Lung microvascular endothelial cell (primary cell): ENCODE measurements around the gene RUNX1. TPM values are rescaled to one million over a fixed set of nuclear protein-coding genes. Genes with fewer than 3 reads are reported as not detected.

Experiments
- DNase-seq, 2 donors: peaks; one replicate each; pipeline versions ENCODE4 v3.0.0 to v3.0.0-alpha.2; 2010; ENCODE audit warnings: low read depth in 2 of 2
- total RNA-seq: library from RNA; depleted of rRNA; stranded (reverse); fragments of >200 nt; gene quantifications from 2 replicates; pipeline ENCODE4 v1.2.1, GENCODE V29; 2014

RUNX1 gene
- total RNA-seq, 1 donor from 2014 or later = 0.20 TPM

DNA sequence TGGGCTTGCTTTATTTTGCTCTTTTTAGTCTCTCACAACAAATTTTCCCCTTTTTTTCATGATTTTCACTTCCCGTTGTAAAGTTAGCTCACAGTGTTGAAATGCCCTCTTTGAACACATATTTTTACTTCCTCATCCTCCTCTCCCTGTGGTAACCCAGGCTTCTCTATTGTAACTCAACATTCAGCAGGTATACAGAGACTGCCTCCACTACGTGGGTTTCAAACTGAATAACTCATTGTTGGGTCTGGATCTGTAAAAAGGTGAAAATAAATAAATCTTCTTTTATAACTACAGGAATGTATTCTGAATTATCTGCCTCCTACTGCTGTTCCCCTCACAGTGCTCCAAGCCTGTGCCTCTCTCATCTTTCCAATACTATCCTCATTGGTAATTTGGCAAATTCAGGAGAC is 166.4 kb downstream of the RUNX1 start:
- peak; percentile 37 to 53 for DNase-seq

DNA sequence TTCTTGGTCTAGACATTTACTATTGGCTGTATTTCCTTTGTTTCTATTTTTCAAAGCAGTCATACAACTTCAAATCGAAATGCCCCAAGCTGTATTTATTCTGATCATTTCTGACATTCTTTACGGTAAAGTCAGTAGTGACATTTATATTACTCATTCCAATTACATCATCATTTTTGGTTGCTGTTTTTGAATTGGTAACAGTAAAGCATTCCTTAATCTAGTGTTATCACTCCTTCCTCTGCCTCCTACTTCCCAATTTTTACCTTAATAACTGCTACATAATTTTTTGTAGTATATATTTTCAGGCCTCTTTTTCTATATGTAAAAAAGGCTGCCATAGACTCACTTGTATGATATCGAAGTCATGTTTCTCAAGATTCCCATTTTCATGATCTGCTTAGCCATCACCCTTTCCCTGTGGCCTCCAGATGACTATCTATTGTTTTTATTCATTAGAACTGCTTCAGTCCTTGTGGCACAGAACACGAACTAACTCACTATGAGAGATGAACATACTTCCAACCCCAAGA is 167.2 kb downstream of the RUNX1 start:
- peak; percentile 56 to 86 for DNase-seq

DNA sequence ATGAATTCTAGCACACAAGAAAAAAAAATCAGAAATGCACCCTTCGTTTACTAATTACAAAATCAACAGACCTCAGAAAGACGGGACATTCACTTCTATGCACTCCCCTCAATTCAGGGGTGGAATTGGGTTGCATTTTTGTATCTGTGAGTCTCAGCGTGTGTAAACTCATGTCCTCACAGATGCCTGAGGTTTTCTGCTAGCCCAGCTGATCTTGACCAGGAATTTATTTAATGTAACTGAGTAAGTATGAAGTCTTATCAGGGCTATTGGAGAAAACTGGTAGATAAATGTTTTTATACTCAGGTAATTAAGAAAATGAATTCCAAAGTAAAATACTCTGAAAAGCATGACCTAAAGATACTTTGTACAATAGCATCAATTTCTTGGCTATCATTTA is 167.7 kb downstream of the RUNX1 start:
- peak in 1 of 2 donors; percentile 22 for DNase-seq

DNA sequence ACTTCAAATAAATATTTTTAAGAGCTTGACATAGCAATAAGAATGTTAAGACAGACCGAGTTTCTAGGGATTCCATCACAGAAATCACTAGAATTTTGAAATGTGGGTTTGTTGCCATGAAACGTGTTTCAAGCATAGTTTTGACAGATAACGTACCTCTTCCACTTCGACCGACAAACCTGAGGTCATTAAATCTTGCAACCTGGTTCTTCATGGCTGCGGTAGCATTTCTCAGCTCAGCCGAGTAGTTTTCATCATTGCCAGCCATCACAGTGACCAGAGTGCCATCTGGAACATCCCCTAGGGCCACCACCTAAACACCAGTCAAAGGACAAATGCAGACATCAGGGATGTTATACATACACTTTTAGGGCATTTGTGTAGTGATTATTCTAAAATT is 168.7 kb downstream of the RUNX1 start:
- DNase-seq = no peak

DNA sequence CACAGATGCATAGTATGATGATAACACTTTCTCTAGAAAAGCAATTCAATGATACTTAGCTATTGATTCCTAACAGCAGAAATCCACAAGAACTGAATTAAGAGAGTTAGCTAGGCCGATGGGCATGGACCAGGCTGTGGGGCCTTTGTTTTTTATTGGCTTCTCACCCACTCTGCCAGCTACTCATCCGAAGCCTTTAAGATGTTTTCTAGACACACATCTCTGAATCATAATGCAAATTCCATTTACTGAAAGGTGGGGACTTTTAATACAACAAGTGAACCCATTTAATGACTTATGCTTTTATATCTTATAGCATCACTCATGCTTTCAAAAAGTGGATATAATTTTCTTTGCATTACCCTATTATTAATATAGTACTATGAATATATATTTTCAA is 170.2 kb downstream of the RUNX1 start:
- DNase-seq = no peak

DNA sequence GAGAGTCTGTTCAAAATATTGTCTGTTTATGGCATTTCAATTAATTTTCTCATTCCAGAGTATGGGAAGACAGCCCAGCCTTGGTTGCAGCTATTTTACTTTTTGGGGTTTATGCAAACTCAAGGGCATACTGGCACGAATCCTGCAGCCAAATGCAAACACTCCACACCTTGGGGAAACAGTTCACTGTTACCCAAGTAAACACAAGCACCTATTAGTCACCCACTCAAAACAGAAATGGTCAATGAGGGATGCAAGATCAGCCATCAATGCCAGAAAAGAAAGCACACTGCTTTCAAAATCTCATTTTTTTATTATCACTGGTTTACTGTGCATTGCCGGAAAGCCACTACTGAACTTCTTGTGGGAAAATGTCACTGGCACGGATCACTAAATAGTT is 170.6 kb downstream of the RUNX1 start:
- DNase-seq = no peak

DNA sequence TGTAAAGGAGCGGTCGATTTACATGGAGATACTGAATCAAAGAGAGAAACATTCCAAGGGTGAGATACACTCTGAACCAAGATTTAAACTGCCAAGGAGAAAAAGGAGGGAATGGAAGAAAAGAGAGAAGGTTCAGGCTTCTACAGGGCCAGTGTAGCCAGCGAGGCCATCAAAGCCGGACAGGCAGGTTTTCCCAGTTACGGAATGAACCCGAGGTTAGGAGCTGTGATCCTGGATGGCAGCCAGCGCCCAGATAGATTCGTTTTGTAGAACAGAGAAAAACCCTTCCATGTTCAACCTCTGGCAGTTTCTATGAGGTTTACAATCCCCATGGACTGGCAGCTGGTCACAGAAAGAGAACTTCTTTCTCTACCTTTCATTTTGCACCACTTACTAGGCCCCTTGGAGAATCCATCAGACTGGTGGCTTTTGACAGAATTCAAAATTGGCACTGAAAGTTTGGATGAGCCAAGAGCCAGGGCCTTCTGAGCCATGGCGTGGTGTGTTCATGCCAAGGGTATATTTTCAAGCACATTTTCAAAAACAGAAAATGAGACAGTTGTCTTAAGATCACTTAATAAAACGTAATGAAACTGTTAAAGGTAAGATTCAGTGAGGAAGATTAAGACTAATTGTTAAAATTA is 171.5 kb downstream of the RUNX1 start:
- DNase-seq = no peak

DNA sequence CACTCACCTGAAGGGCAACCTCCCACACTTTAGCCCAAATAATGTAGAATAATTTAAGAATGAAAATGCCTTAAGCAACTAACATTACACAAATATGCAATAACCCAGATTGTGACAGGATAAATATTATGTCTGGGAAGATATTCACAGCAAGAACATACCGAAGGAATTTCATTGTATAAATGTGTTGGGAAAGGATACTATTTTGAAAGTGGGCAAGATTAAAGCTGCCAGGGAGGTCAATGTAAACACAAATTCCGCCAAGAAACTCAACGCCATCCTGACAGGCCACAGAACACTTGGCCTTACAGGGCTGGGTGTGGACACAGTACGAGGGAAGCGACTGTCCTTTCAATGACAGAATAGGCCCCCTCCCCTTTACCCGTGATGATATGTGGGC is 173.3 kb downstream of the RUNX1 start:
- no peak for DNase-seq

DNA sequence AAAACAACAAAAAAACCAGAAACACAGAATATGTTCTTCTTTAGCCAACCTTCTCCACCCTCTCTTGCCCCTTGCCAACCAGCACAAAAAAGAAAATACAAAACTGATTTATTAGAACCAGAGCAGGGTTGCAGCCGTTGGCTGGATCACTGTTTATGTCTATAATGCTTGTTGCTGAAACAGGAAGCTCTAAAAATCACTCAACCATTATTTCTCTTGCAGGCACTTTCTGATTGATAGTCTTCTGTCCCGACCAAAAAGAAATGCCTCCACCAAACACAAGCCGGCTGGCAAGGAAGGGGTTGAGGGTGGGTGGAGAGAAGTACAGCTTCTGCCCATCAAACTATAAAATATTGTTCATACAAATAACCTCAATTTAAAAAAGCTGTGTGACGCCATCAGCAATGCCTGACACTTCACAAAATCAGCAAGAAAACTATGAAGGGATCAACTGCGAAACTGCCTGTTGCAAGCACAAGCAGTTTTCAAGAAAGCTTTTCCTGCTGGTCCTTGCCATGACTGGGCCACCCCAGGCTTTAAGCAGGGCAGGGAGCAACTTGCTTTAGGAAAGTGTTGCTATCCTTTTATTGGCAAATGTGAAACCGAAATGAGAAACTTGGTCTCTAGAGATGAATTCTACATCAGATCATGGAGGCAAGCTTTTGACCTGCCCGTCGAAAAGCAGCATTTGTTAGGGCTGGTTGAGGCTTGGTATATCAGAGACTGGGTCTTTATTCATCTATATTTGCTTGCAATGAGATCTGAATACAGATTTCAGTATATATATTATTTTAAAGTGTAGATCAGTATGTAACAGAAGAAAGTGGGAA is 174.2 kb downstream of the RUNX1 start:
- DNase-seq = peak in 1 of 2 donors; percentile 53

DNA sequence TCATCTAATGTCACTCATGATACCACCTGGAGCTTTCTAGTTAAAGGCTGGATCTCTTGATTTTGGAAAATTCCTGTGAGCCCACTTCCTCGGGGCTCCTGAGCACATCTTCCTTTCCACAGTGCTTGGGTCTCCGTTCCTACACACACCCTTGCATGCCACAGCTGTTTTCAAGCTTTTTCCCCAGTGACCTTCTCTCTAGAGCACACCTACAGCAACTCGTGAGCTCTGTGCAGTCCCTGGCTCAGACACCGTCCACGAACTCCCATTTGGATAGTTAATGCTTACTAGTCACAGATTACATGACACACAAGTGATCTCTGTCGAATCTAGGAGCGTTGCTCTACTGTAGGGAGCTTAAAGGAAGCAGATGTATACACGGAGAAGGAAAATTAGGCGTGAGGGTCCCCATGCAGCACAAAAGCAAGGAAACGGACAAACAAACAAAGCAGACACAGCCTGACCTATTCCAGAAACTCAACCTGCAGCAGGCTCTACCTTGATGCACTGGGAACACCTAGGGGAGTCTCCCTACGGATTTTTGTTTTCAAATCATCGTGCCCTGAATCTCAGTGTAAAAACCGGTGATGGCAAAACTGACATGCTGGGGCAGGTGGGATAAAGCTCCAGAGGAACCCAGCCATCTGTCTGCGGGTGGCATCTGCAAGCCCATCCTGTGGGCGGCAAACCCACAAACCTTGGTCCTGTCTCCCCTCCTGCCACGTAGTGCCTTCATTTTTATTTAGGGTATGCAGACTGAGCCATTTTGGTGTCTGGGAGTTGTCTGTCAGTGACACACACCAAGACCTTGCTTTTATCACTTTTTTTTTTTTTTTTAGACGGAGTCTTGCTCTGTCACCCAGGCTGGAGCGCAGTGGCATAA is 177.8 kb downstream of the RUNX1 start:
- no peak for DNase-seq

DNA sequence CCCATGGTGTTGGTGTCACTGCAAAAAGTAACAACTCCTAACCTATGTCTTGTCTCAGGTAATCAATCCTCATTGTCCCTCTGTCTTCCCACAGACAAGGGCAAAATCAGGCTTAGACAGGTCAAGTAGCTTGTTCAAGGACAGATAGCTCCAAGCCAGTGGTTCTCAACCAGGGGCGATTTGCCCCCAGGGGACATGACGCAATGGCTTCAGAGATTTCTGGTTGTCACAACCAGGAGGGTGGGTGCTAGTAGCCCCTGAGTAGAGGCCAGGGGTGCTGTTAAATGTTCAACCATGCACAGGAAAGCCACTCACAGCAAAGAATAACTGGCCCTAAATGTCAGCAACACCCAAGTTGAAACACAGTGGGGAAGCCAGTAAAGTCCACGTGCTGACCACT is 178.9 kb downstream of the RUNX1 start:
- DNase-seq = no peak

DNA sequence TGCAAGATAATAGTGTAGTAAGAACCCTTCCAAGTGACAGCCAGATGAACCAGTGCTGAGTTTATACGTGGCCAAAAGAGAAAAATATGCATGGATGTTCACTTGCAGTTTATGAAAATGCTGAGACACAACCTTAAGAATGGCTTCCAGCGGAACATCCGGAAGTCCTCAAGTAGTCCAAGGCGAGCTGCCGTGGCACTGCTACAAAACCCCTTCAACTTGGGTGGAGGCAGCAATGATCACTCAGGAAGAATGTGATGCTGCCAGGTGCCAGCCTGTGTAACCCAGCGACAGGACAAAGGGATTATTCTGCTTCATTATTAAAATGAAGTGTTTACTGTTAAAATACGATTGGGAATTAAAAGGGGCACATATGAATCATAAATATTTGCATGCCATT is 179.6 kb downstream of the RUNX1 start:
- no peak for DNase-seq

DNA sequence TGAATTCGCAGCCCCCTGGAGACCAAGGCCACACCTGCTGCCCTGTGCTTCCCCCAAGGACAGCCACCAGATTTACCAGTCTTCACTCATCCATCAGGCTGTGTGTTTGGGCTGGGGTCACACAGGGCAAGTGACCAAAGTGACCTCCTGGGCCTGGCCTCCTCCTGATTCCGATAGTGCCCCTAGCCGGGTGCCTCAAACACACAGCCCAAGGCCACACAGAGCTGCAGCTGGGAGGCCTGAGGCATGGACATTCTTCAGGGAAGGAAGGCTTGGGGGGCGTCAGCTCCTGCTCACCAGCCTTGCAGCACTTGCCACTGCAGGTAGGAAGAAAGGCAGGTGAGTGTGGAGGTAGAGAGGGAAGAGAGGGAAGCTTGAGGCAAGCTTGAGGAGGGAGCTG is 181.3 kb downstream of the RUNX1 start:
- DNase-seq = no peak

DNA sequence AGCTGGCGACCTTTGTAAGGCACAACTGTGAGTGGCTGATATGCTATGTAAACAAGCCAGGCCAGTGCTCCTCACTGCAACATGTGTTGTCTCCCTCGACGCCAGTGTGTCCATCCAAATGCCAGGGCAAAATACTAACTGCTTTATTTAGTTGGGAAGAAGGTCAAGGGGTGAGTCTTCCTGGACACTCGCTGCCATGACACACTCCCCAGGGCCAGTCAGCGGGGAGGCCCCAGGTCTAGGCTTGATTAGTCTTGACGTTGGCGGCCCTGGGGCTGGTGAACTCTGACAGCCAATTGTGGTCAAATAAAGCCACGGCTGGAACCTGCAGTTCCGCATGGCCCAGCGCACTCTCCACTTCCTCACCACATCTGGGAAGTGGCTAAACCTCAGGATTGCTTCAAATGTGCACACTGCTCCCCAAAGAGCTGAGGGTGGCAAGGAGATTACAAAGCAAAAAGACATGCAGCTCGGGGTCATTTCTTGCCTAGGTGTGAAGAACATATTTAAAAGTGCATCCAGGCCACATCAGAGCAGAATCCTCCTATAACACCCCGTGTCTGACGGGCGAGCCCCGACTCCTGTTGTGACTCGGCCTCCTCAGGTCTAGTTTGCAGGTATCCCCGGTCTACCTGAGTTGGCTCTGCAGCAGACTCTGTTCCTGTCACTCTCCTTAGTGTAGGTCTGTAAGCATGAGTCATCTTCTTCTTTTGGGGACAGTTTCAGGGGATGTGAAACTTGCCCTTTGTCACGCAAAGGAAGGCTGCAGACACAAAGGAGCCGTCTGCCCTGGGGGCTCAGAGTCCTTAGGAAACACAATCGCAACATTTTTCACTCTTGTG is 183.5 kb downstream of the RUNX1 start:
- no peak for DNase-seq

DNA sequence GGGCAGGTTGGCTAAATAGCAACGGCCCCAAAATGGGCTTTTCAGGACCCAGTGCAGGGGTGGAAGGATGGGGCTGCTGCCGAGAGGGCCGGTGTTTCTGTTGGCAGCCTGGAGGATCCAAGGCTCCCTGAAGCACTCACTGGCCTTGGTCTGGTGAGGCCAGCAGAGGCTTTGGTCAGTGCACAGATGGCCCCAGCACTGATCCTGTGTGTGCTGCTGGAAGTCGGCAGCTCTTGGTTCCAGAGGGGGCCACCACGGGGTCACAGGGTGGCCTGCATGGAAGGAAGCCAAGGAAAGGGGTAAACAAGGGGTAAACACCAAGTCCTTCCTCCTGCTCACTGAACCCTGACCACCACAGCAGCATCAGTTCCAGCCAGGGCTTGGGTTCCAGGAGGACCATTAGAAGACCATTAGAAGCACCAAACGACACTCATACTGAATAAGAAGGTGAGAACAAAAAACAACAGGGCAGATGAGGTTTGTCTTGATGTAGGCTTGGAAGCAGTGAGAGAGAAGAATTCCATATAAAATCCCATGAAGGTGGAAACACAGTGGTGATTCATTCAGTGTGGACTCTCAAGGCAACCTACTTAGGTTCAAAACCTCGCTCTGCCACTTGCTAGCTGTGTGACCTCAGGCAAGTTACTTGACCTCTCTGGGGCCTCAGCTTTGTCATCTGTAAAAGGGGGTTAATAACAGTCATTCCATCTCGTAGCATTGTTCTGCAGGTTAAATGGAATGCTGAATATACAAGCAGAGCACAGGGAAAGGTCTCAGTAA is 184.5 kb downstream of the RUNX1 start:
- no peak for DNase-seq

DNA sequence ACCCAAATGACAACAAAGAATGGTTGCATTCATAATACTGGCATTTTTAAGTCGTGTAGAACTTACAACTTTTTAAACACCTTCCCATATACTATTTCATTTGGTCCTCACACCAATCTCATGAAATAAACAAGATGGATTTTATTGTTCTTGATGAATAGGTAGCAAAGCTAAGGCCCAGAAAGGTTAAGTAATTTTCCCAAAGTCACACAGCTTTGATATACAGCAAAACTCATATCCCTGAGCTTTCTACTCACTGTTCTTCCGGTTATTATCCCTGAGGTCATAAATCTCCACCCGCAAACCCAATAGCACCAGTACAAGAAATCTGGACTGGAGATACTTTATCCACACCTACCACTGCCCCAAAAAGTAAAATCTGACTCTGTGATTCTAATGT is 186.2 kb downstream of the RUNX1 start:
- DNase-seq = no peak

DNA sequence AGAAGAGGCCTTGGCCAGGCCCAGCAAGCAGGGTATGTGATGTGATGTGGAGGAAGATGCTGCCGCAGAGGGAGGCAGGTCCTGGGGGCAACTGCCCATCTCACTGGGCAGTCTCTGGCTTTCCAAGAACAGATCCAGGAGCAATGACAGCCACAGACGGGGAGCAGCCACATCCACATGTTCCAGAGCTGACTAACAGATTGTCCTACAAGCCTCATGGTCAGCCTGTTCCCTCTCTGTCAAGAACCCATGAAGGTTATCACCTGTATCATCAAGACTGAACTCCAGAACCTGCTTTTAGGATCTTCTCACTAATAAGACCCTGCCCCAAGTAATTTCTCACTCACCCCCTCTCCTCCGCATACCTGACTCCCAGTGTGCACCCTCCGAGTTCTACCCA is 187.8 kb downstream of the RUNX1 start:
- no peak for DNase-seq

DNA sequence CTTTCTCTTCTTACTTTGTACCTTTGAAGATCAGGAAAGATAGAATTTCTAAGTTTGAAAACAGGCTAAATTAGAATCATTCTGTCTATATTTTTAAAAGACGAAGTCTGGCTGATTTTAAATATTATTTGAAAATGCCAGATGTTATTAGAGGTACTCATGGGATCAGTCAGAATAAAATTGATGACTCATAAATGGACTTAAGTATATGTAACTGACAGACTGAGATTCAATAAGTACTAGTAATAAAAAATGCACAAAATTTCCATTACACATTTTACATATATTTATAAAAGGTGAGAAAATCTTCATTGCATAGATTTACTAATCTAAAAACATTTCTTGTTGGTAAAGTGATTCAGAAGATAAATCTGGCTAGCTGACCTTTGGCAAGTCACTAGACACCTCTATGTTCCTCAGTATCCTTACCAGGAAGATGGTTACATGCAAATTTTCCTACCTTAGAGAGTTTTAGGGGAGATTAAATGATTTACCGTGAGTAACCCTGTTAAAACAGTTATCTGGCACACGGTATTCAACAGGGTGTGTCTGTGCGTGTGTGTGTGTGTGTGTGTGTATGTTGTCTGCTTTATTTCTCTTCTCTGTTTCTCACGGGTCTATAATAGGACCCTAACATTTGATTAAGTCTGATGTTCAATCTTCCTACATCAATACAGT is 189.0 kb downstream of the RUNX1 start:
- no peak for DNase-seq

DNA sequence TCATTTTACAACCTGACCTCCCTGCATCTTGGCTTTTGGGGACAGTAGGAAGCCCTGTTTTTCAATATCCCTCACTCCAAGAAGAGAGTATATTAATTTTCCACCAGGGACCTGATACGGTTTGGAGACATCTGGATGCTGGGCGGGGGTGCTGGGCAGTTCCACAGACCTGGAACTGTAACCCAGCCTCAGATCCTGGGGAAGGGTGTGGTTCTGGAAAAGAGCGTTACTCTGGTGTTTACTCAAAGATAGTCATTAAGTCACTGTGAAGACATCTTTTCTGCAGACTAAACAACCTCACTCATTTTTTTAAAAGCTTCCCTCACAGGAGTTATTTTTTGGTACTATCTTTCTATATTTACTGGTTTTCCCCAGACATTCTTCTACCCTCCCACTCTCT is 190.5 kb downstream of the RUNX1 start:
- no peak for DNase-seq

DNA sequence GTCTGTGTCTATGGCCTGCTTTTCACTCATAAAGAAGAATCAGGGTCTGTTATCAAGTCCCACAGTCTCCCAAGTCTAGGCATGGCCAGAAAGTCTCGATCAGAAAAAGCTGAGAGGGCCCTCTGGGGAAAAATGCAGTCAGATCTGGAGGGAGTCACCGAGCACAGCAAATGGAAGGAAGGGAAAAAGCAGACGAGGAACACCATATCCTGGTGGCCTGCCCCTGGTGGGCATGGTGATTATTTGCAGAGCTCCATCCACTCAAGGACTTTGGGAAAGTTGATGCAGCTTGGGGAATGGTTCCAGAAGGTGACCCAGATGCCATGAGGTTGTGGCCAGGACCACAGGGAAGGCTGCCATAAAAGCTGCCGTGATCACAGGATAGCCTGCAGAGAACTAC is 191.2 kb downstream of the RUNX1 start:
- no peak for DNase-seq
